SH-SY5Y (cell line): Measurements from ENCODE around the gene MR1.

ENCODE experiments used
- GATA2 ChIP-seq: IDR thresholded peaks from 2 replicates; pipeline ENCODE4 v1.6.1; 2011; ENCODE audit warnings: mild to moderate bottlenecking, low read depth, low read length
- GATA3 ChIP-seq: IDR thresholded peaks from 2 replicates; pipeline ENCODE4 v1.6.1; 2011; ENCODE audit warnings: low read depth, mild to moderate bottlenecking, low read length, moderate library complexity

DNA sequence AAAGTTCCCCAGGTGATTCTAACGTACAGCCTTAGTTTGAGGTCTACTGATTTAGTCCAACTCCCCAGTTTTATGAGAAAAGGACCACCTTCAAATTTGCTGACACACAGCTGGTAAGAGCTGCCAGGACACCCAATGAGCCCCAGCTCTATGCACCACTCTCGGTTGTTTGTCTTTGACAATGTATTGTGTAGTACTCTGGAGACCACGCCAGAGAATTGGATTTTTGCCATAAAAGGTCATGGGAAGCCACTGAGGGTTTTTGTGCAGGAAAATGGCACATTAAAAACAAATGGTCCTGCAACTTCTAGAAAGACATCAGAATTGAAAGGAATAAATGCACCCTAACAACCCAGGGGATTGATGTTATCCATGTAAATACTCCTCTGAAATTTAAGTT lies 47.6 kb downstream of the MR1 start:
- TF ChIP-seq GATA3 (no peak), GATA2 (no peak)
